ENCODE measurements around the gene VWF.

VWF gene

DNA sequence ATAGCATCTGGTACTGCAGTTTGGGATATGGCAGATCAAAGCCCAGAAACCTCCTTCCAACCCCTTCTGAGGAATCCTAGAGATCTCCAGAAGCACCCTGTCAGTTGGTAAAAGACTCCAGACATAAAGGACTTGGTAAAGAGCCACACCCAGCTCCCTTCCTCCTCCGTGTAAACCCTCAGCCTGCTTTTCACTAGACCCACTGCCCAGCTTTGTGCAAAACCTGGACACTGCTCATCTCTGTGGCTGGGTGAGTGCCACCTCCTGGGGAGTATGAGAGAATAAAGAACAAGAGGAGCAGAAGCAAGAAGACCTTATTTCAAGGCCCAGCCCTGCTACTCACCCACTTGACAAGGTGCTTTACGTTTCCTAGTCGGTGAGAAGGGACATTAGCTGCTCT, 212.5 kb downstream of the VWF start:
- H3K27me3 ChIP-seq (ENCODE audit: control insufficient read depth in 1 of 2, insufficient read depth in 2 of 2, low read length in 2 of 2): no peaks in the 10 kb centered on the region

GRCh38 chr12:5910790-5911548, 213.5 kb downstream of the VWF start:
- H3K27ac ChIP-seq (ENCODE audit: low read depth, low read length): no peak overlapping the region
- H3K9ac ChIP-seq (ENCODE audit: low read length): no peak overlapping the region
- no peaks in the 10 kb centered on the region for H3K27me3 ChIP-seq (ENCODE audit: control insufficient read depth in 1 of 2, insufficient read depth in 2 of 2, low read length in 2 of 2)
- H3K9me3 ChIP-seq (ENCODE audit: low read length): no peaks in the 10 kb centered on the region
- no peak overlapping the region for H3K4me3 ChIP-seq (ENCODE audit: low read depth in 1 of 2, low read length in 2 of 2)
- H3K36me3 ChIP-seq (ENCODE audit: insufficient read depth, low read length): no peaks in the 10 kb centered on the region
- no peaks in the 10 kb centered on the region for H3K4me1 ChIP-seq (ENCODE audit: insufficient read depth, low read length)

More for the DNA sequence above, 212.5 kb downstream of the VWF start:
- Histone ChIP-seq H3K4me3 (ENCODE audit: low read depth in 1 of 2, low read length in 2 of 2) (no peak overlapping the region), H3K36me3 (ENCODE audit: insufficient read depth, low read length) (no peaks in the 10 kb centered on the region), H3K4me1 (ENCODE audit: insufficient read depth, low read length) (no peaks in the 10 kb centered on the region), H3K9ac (ENCODE audit: low read length) (no peak overlapping the region), H3K9me3 (ENCODE audit: low read length) (no peaks in the 10 kb centered on the region), H3K27ac (ENCODE audit: low read depth, low read length) (no peak overlapping the region)

DNA sequence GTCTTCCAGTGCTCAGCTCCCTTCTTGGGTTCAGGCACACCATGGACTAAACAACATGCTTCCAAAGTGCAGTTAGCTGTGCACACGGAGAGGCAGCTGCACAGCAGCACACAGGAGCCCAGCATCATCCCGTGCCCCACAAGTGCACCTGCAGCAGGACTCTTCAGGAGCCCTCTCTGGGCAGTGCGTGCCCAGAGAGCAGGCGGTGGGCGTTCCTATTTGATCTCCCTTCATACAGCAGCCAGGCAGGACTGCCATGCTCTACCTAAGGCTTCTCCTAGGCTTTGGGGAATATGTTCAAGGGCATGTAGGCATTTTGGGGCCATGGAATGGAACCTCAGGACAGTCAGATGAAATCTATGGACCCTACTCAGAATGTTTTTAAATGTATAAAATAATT, 214.9 kb downstream of the VWF start:
- H3K27me3 ChIP-seq (ENCODE audit: control insufficient read depth in 1 of 2, insufficient read depth in 2 of 2, low read length in 2 of 2): no peaks in the 10 kb centered on the region
- no peak overlapping the region for H3K27ac ChIP-seq (ENCODE audit: low read depth, low read length)
- H3K9ac ChIP-seq (ENCODE audit: low read length): no peak overlapping the region
- H3K9me3 ChIP-seq (ENCODE audit: low read length): no peaks in the 10 kb centered on the region
- no peak overlapping the region for H3K4me3 ChIP-seq (ENCODE audit: low read depth in 1 of 2, low read length in 2 of 2)
- no peaks in the 10 kb centered on the region for H3K4me1 ChIP-seq (ENCODE audit: insufficient read depth, low read length)
- no peaks in the 10 kb centered on the region for H3K36me3 ChIP-seq (ENCODE audit: insufficient read depth, low read length)

- Histone ChIP-seq H3K27me3 (ENCODE audit: control insufficient read depth in 1 of 2, insufficient read depth in 2 of 2, low read length in 2 of 2) (no peaks in the 10 kb centered on the region), H3K4me3 (ENCODE audit: low read depth in 1 of 2, low read length in 2 of 2) (no peak overlapping the region), H3K9ac (ENCODE audit: low read length) (no peak overlapping the region), H3K27ac (ENCODE audit: low read depth, low read length) (no peak overlapping the region), H3K4me1 (ENCODE audit: insufficient read depth, low read length) (no peaks in the 10 kb centered on the region), H3K36me3 (ENCODE audit: insufficient read depth, low read length) (no peaks in the 10 kb centered on the region), H3K9me3 (ENCODE audit: low read length) (no peaks in the 10 kb centered on the region)
These were observed 216.2 kb downstream of the VWF start for GRCh38 chr12:5908251-5908650.

DNA sequence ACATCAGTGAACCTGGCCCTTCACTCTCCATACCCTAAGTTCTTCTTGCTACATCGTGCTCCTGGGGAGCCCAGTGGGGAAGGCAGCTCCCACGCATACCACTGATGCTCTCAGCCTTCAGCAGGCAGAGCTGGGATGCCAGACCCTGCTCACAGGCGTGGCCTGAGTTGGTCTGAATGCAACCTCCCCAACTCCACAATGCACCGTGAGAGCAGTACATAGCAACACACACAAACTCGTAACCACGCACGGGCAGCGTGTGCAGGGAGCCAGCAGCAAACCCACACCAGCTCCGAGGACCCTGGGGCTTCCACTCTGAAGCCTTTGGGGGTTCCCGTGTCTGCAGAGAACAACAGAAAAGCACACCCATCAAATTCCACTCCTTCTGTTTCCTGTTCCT, 216.7 kb downstream of the VWF start:
- Histone ChIP-seq H3K4me3 (ENCODE audit: low read depth in 1 of 2, low read length in 2 of 2) (no peak overlapping the region), H3K36me3 (ENCODE audit: insufficient read depth, low read length) (no peaks in the 10 kb centered on the region), H3K27ac (ENCODE audit: low read depth, low read length) (no peak overlapping the region), H3K4me1 (ENCODE audit: insufficient read depth, low read length) (no peaks in the 10 kb centered on the region), H3K9ac (ENCODE audit: low read length) (no peak overlapping the region), H3K27me3 (ENCODE audit: control insufficient read depth in 1 of 2, insufficient read depth in 2 of 2, low read length in 2 of 2) (no peaks in the 10 kb centered on the region), H3K9me3 (ENCODE audit: low read length) (no peaks in the 10 kb centered on the region)

GRCh38 chr12:5905757-5906156, 218.7 kb downstream of the VWF start:
- Histone ChIP-seq H3K4me1 (ENCODE audit: insufficient read depth, low read length) (no peaks in the 10 kb centered on the region), H3K4me3 (ENCODE audit: low read depth in 1 of 2, low read length in 2 of 2) (no peak overlapping the region), H3K27ac (ENCODE audit: low read depth, low read length) (no peak overlapping the region), H3K9me3 (ENCODE audit: low read length) (no peaks in the 10 kb centered on the region), H3K9ac (ENCODE audit: low read length) (no peak overlapping the region), H3K27me3 (ENCODE audit: control insufficient read depth in 1 of 2, insufficient read depth in 2 of 2, low read length in 2 of 2) (no peaks in the 10 kb centered on the region), H3K36me3 (ENCODE audit: insufficient read depth, low read length) (no peaks in the 10 kb centered on the region)

DNA sequence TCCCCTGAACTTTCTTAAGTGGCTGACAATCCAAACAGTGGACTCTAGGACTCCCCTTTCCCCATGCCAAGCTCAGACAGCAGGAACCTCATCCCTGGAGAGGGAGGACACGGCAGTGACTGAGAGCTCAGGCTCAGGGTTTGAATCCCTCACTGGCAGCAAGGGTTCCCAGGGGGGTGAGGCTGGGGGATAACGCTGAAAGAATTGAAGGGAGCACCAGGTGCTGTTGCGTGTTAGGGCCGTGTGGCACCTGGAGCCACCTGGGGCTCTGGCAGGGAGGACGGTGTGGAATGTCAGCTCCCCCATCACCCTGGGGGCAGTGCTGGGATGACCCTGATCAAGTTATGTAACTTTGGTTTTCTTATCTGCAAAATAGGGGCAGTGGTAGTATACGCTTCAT, 219.5 kb downstream of the VWF start:
- Histone ChIP-seq H3K4me3 (ENCODE audit: low read depth in 1 of 2, low read length in 2 of 2) (no peak overlapping the region), H3K9me3 (ENCODE audit: low read length) (no peaks in the 10 kb centered on the region), H3K4me1 (ENCODE audit: insufficient read depth, low read length) (no peaks in the 10 kb centered on the region), H3K27me3 (ENCODE audit: control insufficient read depth in 1 of 2, insufficient read depth in 2 of 2, low read length in 2 of 2) (no peaks in the 10 kb centered on the region), H3K36me3 (ENCODE audit: insufficient read depth, low read length) (no peaks in the 10 kb centered on the region), H3K27ac (ENCODE audit: low read depth, low read length) (no peak overlapping the region), H3K9ac (ENCODE audit: low read length) (no peak overlapping the region)

GRCh38 chr12:5904441-5904840, 220.0 kb downstream of the VWF start:
- no peaks in the 10 kb centered on the region for H3K36me3 ChIP-seq (ENCODE audit: insufficient read depth, low read length)

GRCh38 chr12:5902736-5903135, 221.7 kb downstream of the VWF start:
- Histone ChIP-seq H3K4me1 (ENCODE audit: insufficient read depth, low read length) (no peaks in the 10 kb centered on the region), H3K27ac (ENCODE audit: low read depth, low read length) (no peak overlapping the region), H3K4me3 (ENCODE audit: low read depth in 1 of 2, low read length in 2 of 2) (no peak overlapping the region), H3K9ac (ENCODE audit: low read length) (no peak overlapping the region), H3K27me3 (ENCODE audit: control insufficient read depth in 1 of 2, insufficient read depth in 2 of 2, low read length in 2 of 2) (no peaks in the 10 kb centered on the region), H3K36me3 (ENCODE audit: insufficient read depth, low read length) (no peaks in the 10 kb centered on the region), H3K9me3 (ENCODE audit: low read length) (no peaks in the 10 kb centered on the region)

More at GRCh38 chr12:5904441-5904840, 220.0 kb downstream of the VWF start:
- Histone ChIP-seq H3K9ac (ENCODE audit: low read length) (no peak overlapping the region), H3K4me1 (ENCODE audit: insufficient read depth, low read length) (no peaks in the 10 kb centered on the region), H3K9me3 (ENCODE audit: low read length) (no peaks in the 10 kb centered on the region), H3K27ac (ENCODE audit: low read depth, low read length) (no peak overlapping the region), H3K27me3 (ENCODE audit: control insufficient read depth in 1 of 2, insufficient read depth in 2 of 2, low read length in 2 of 2) (no peaks in the 10 kb centered on the region), H3K4me3 (ENCODE audit: low read depth in 1 of 2, low read length in 2 of 2) (no peak overlapping the region)

DNA sequence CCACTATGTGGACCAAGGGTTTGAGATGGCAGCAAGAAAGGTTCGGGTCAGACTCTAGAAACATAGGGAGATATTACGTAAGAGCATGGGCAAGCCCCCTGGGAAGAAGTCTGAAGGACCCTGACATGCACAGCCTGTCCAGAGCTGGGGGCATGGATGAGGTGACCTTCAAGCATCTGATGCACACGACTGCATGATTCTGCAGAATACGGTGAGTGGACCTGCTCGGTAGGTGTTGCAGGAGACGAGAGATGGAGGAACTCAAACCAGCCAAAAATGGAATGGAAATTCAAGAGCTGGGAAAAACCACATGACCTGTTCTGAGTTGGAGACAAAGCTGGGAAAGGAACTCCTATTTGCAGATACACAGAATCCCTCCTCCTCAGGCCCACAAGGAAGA, 223.1 kb downstream of the VWF start:
- Histone ChIP-seq H3K9me3 (ENCODE audit: low read length) (no peaks in the 10 kb centered on the region), H3K36me3 (ENCODE audit: insufficient read depth, low read length) (no peaks in the 10 kb centered on the region), H3K4me3 (ENCODE audit: low read depth in 1 of 2, low read length in 2 of 2) (no peak overlapping the region), H3K27ac (ENCODE audit: low read depth, low read length) (no peak overlapping the region), H3K9ac (ENCODE audit: low read length) (no peak overlapping the region), H3K4me1 (ENCODE audit: insufficient read depth, low read length) (no peaks in the 10 kb centered on the region), H3K27me3 (ENCODE audit: control insufficient read depth in 1 of 2, insufficient read depth in 2 of 2, low read length in 2 of 2) (no peaks in the 10 kb centered on the region)

DNA sequence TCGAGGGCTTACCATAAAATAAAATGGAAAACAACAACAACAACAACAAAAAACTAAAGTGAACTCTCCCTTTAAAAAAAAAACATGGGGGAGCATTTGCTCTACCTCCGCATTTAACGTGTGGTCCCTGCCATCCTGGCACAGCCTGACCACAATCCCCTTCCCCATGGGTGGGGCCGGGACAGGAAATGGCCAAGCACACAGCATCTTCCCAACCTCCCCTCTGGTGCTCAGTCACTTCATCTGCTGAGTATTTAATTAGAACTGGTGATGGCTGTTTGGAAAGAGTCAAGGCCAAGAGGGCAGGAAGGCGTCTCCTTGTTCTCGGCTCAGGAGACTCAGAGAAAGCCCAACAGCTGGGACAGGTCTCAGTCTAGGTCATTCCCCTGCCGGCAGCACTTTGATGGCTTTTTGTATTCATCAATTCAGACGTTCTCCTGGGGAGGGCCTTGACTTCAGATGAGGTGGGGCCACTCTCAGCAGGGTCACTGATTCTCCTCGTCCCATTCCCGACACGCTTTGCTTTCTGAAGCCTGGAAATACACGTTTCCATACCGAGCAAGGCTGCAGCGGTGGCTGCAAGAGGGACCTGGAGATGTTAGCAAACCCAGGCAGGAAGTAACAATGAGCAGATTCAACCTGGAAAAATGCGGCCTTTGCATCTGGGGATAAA, 223.8 kb downstream of the VWF start:
- H3K27ac ChIP-seq (ENCODE audit: low read depth, low read length): no peak overlapping the region
- no peak overlapping the region for H3K9ac ChIP-seq (ENCODE audit: low read length)
- H3K9me3 ChIP-seq (ENCODE audit: low read length): no peaks in the 10 kb centered on the region
- H3K4me3 ChIP-seq (ENCODE audit: low read depth in 1 of 2, low read length in 2 of 2): no peak overlapping the region
- H3K27me3 ChIP-seq (ENCODE audit: control insufficient read depth in 1 of 2, insufficient read depth in 2 of 2, low read length in 2 of 2): no peaks in the 10 kb centered on the region
- no peaks in the 10 kb centered on the region for H3K4me1 ChIP-seq (ENCODE audit: insufficient read depth, low read length)
- H3K36me3 ChIP-seq (ENCODE audit: insufficient read depth, low read length): no peaks in the 10 kb centered on the region

DNA sequence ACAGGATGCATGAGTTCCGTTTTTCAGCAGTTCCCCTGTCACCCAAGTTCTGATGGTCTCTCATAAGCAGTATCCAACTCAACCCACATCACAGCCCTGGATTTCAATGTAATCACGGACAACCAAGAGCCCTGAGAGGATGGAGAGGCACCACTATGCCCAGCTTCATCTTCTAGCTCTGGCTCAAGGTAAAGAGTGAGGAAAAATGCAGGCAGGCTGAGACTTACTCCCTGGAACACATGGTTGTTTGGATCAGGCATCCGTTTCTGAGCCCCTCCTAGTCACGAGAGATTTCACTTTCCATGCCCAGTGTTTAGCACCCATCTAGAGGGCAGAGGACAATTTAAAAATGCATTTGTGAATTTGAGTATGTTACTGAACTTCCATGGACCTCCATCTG, 224.4 kb downstream of the VWF start:
- Histone ChIP-seq H3K27me3 (ENCODE audit: control insufficient read depth in 1 of 2, insufficient read depth in 2 of 2, low read length in 2 of 2) (no peaks in the 10 kb centered on the region), H3K9ac (ENCODE audit: low read length) (no peak overlapping the region), H3K27ac (ENCODE audit: low read depth, low read length) (no peak overlapping the region), H3K4me3 (ENCODE audit: low read depth in 1 of 2, low read length in 2 of 2) (no peak overlapping the region), H3K36me3 (ENCODE audit: insufficient read depth, low read length) (no peaks in the 10 kb centered on the region), H3K9me3 (ENCODE audit: low read length) (no peaks in the 10 kb centered on the region), H3K4me1 (ENCODE audit: insufficient read depth, low read length) (no peaks in the 10 kb centered on the region)

Measured in muscle layer of colon (tissue), 2 donors.